ENCODE data around the gene HOXA9.

Gene HOXA9

GRCh38 chr7:27124902-27125689 is 40.2 kb downstream of the HOXA9 start:
- no peak for DNase-seq

DNA sequence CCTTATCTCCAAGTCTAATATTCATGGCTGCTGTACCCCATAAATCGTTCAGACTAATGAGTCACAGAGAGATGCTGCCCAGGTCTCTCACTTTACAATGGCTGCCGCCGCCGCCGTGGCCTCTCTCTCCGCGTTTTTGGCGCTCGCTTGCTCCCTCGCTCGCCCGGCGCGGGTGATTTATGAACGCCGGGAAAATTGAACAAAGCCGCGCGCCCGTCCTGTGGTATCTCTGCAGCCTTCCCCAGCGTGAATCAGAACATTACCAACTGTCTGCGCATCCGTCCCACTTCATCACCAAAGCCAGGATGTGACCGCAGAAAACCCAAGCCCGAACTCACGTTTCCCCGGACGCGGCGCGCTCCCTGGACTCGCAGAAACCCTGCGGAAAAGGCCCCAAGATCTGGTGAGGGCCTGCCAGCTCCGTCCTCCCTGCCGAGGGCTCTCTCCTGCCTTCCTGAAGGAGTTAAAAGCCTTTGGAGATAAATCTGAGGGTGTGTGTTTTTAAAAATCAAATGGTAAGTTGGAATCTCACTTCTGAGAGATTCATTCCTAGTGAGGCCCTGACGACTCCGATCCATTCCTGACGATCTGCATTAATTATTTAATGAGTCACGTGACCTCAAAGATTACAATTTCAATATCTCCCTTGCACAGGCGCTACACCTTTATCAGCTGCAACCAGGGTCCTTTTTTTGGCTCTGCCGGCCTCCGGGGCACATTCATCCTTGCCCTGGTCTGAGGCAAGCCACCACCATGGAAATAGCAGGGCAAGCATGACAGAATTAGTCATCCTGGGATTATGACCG is 41.0 kb downstream of the HOXA9 start:
- no peak for DNase-seq

DNA sequence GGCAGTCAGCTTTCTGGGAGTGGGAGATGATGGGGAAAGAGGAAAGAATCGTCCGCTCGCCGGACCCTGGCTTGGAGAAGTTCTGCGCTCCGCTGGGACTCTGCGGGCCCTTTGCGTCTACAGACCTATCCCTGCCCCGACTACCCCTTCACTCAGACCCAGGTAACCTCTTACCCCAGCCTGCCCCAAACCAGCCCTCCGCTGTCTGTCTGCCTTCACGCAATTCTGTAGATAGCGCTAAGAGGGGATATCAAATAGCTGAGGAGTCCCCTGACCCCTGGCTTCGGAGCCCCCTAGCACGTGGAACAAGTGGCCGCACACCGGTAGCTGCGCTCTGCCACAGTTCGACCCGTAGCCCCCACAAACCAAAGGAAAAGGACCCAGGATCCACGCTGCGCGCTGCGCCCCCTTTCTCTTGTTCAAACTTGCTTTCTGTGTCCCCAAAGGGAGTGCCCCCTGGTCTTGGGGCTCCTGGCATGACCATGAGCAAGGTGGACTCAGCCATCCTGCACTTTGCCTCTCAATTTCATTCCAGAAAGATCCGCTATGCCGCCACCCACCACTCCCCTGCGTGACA is 41.8 kb downstream of the HOXA9 start:
- no peak for DNase-seq

DNA sequence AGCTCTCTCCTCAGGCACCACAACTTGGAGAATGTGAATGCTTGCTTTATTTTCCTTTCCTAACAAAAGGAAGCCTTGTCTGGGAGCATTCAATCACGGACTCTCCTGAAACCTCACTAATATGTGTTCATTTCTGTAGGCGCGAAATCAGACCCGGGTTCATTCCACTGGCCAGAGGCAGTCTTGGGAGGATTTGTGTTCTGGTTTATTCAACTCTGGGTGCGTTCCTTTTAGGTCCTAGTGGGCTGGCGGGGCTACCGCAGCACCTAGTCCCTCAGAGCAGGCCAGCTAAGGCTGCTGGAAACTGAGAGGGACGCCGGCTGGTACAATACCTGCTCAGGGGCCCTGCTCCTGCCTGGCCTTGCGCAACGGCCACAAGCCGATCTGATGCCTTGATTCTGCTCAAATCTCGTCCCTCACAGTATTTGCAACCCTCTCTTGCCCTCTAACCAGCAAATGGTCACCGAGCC is 42.3 kb downstream of the HOXA9 start:
- no peak for DNase-seq

DNA sequence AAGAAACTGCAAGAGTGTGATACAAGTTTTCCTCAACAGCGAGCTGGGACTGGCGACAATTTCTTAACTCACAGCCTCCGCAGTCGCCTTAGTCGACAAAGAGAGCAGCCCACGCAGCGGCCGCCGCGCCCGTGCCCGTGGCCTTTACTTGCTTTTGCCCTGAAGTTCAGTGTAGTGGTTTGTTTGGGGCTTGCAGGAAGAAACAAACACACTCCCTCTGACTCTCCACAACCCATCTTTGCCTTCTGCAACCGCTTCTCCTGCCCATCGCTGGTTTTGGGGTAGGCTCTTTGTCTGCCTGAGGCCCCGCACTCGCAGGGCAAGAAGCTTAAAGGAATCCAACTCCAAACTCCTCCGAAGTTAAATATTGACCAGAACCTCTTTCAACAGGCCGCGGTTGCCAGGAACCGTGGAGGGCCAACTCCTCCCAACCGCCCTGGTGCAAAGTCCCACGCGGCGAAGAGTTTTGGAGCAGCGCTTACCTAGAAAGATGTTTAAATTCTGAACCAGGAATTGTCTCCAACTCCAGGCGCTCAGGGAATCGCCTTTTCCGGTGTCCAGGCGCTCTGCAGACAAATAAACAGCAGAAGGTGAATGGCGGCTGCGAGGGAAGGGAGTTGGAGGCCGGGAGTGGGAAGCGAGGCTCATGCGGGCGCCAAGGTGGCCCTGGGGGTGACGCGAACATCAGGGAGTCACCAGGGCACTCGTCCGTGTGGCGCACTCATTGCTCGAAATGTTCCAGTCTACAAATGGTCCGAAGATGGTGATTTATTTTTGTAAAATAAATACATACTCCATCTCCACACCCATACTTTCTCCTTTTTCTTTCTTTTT is 43.0 kb downstream of the HOXA9 start:
- DNase-seq: no peak

DNA sequence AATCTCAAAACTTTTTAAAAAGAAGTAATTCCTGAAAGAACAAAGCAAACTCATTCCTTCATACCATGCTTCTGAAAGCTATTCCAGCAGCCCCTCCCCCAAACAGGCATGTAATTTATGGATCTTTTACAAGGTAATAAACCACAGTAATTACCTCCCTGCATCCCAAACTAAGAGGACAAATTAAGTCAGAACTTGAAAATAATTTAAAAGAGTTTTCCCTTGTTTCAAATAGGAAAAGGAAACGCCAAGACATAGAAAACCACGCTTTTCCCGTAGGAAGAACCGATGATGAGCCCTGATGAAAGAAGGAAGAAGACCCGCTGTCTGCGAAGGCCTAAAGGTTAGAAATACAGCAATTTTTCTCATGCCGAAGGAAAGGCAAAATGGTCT is 43.7 kb downstream of the HOXA9 start:
- no peak for DNase-seq

GRCh38 chr7:27119412-27119911 is 45.9 kb downstream of the HOXA9 start:
- DNase-seq: no peak

DNA sequence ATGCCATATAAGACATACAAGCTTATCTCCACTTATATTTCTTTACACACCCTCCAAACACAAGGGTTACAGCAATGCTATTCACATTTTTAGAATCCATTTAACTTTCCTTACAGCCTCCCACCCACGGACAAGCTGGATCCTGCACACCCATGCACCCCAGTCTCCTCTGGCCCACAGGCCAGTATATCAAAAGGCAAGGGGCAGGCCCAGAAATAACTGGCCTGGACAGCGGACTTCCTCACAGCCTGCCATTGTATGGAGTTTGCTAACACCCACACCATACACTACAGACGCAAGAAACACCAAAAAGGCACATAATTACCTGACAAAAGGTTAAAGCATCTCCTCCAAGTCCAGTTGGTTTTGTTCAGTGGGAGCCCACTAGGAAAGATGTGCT is 46.8 kb downstream of the HOXA9 start:
- no peak for DNase-seq

DNA sequence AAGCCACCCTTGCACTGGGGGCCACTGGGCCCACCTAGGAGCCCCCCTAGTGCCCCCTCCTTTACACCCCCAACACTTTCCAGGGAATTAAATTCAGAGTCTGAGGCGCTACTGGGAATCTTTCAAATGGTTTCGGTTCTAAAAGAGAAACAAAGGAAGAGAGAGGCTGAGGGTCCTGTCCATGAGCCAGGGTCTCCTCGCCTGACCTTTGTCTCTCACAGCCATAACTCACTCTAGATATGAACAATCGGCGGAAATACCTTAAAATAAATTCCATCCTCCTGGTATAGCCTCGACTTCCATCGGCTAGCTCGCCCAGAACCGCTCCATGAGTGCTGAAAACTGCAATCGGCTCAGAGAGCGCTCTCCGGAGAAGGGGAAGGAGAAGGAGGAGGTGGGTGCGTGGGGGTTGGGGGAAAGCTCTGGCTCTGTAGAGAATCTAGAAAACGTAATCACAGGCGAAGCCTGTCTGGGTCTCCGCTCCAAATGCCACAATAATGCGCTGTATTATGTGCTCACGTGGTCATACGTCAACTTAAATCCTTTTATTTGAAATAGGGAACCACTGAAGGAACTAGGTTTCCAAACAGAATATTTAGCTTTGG is 47.3 kb downstream of the HOXA9 start:
- DNase-seq: no peak

GRCh38 chr7:27116962-27117886 is 48.1 kb downstream of the HOXA9 start:
- no peak for DNase-seq

GRCh38 chr7:27116031-27116961 is 49.0 kb downstream of the HOXA9 start:
- DNase-seq: no peak

- no peak for DNase-seq
Observed at GRCh38 chr7:27115221-27116026, 49.9 kb downstream of the HOXA9 start.

- DNase-seq: no peak
Observed at GRCh38 chr7:27114881-27115220, 50.5 kb downstream of the HOXA9 start.

GRCh38 chr7:27113991-27114769 is 51.2 kb downstream of the HOXA9 start:
- no peak for DNase-seq

- DNase-seq: no peak
Observed at GRCh38 chr7:27112955-27113949, 52.1 kb downstream of the HOXA9 start.

Measured in NCI-H2227 treated with DMSO at 0.1 percent for 48 hours (cell line).